ENCODE measurements around the gene ZBTB3.

- TF ChIP-seq, protein P1, sequence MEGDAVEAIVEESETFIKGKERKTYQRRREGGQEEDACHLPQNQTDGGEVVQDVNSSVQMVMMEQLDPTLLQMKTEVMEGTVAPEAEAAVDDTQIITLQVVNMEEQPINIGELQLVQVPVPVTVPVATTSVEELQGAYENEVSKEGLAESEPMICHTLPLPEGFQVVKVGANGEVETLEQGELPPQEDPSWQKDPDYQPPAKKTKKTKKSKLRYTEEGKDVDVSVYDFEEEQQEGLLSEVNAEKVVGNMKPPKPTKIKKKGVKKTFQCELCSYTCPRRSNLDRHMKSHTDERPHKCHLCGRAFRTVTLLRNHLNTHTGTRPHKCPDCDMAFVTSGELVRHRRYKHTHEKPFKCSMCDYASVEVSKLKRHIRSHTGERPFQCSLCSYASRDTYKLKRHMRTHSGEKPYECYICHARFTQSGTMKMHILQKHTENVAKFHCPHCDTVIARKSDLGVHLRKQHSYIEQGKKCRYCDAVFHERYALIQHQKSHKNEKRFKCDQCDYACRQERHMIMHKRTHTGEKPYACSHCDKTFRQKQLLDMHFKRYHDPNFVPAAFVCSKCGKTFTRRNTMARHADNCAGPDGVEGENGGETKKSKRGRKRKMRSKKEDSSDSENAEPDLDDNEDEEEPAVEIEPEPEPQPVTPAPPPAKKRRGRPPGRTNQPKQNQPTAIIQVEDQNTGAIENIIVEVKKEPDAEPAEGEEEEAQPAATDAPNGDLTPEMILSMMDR (conservative IDR thresholded peaks at IDR 0.05), result no peak
- no peak for TF ChIP-seq EZH2 (IDR thresholded peaks at IDR 0.05; ENCODE audit: low read depth)
Observed at GRCh38 chr11:62737196-62737595, 16.8 kb downstream of the ZBTB3 start.
